Cortex of kidney (tissue), 1 donor: ENCODE data around the gene TAF11L14.
"Not testable (repeated sequence)": the region's sequence is repeated elsewhere in the genome, so short reads cannot be mapped to it uniquely, and the experiment has no call there.

Experiments
- DNase-seq: peaks from one replicate; lab custom pipeline; 2025; lab: John Stamatoyannopoulos, UW

TAF11L14 gene

GRCh38 chr5:17634160-17634559, at the start of gene TAF11L14:
Gene TAF11L14 (plus strand): TSS chr5:17634460.
- DNase-seq, result no peak

DNA sequence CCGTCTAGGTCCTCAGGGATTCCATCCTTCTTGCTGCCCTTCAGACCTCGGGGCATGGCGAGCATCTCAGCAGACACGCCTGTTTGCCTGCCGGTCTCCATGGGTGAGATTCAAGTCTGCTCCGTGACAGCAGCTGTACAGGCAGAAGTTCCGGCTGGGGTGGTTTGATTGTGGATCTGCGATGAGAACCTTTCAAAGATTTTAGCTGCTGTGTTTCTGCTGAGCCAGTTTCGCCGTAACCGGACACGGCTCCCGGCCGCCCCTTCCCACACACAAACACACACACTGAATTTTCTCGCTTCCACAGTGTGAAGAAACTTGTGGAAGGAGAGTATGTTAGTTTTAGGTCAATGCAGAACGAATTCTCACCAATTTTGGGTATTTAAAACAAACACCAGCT, 48.6 kb upstream of the TAF11L14 start, which contains the start of gene TAF11L7:
Gene TAF11L7 (minus strand): TSS at position 101 of the 400 bp plus-strand sequence.
- DNase-seq, result not testable (repeated sequence)

- not testable (repeated sequence) for DNase-seq
Measured at GRCh38 chr5:17590860-17591259, 43.4 kb upstream of the TAF11L14 start, which contains the start of gene TAF11L8. Gene TAF11L8 (minus strand): TSS chr5:17590960.

DNA sequence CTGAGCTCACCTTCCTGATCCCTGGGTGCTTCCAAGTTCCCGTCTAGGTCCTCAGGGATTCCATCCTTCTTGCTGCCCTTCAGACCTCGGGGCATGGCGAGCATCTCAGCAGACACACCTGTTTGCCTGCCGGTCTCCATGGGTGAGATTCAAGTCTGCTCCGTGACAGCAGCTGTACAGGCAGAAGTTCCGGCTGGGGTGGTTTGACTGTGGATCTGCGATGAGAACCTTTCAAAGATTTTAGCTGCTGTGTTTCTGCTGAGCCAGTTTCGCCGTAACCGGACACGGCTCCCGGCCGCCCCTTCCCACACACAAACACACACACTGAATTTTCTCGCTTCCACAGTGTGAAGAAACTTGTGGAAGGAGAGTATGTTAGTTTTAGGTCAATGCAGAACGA, 40.0 kb upstream of the TAF11L14 start, which contains the start of gene TAF11L9:
Gene TAF11L9 (minus strand): TSS at position 140 of the 400 bp plus-strand sequence.
- DNase-seq, result not testable (repeated sequence)

DNA sequence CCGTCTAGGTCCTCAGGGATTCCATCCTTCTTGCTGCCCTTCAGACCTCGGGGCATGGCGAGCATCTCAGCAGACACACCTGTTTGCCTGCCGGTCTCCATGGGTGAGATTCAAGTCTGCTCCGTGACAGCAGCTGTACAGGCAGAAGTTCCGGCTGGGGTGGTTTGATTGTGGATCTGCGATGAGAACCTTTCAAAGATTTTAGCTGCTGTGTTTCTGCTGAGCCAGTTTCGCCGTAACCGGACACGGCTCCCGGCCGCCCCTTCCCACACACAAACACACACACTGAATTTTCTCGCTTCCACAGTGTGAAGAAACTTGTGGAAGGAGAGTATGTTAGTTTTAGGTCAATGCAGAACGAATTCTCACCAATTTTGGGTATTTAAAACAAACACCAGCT, 36.5 kb upstream of the TAF11L14 start, which contains the start of gene TAF11L10:
Gene TAF11L10 (minus strand): TSS at position 101 of the 400 bp plus-strand sequence.
- not testable (repeated sequence) for DNase-seq

- DNase-seq, result not testable (repeated sequence)
Measured at GRCh38 chr5:17603880-17604279, 30.4 kb upstream of the TAF11L14 start, which contains the start of gene TAF11L11. Gene TAF11L11 (plus strand): TSS chr5:17604183.

- DNase-seq, result no peak
Measured at GRCh38 chr5:17604951-17605350, 29.3 kb upstream of the TAF11L14 start.

GRCh38 chr5:17607461-17607860, 26.8 kb upstream of the TAF11L14 start:
- DNase-seq, result not testable (repeated sequence)

DNA sequence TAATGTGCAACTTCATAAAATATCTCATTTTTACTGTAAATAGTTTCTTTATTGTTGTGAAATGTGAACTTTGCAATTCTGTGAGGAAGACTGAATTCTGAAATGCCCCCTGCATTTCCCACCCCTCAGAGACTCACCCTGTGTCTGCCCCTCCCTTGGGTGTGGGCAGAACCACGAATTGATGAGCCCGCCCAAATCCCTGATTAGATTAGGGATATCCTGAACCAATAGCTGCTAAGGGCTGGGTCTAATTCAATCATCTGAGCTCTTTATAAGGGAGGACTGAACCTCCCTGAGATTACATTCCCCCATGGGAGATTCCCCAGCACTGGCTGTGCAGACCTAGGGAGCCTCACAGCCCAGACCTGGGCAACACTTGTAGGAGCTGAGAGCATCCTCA, 24.2 kb upstream of the TAF11L14 start, which contains the start of gene TAF11L12:
Gene TAF11L12 (plus strand): TSS at position 301 of the 400 bp plus-strand sequence.
- DNase-seq, result not testable (repeated sequence)

- no peak for DNase-seq
Measured at GRCh38 chr5:17614872-17615605, 19.2 kb upstream of the TAF11L14 start.

DNA sequence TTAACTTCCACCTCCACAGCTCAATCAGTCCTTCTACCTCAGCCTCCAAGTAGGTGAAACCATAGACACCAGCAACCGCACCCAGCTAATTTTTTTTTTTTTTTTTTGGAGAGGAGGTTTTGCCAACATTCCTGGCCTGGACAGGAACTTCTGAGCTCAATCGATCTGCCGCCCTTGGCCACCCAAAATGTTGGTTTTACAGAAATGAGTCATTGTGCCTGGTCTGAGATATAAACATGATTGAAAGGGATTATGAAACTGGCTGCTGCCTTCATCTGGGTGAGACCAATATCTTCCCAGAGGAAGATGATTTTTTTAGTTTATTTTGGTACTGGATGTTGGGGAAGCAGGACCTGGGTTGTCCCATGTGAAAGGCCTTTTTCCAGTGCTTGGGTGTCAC, 14.9 kb upstream of the TAF11L14 start:
- DNase-seq, result no peak

GRCh38 chr5:17620627-17621026, 13.6 kb upstream of the TAF11L14 start:
- DNase-seq, result no peak

DNA sequence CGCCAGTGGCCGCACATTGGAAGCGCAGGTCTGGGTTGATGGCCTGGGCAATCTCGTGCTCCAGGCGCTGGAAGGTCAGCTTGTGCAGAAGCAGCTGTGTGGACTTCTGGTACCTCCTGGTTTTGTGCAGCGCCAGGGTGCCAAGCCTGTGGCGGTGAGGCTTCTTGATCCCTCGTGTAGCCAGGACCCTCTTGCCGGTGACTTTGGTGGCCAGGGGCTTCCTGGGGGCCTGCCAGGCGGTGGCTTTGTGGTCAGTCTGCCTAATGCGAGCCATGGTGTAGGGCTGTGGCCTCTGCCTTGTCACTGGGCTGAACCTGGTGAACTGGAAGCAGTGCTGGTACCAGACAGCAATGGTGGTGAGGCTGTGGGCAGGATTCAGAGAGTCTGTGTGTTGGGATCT, 8.6 kb upstream of the TAF11L14 start:
- DNase-seq, result no peak

DNA sequence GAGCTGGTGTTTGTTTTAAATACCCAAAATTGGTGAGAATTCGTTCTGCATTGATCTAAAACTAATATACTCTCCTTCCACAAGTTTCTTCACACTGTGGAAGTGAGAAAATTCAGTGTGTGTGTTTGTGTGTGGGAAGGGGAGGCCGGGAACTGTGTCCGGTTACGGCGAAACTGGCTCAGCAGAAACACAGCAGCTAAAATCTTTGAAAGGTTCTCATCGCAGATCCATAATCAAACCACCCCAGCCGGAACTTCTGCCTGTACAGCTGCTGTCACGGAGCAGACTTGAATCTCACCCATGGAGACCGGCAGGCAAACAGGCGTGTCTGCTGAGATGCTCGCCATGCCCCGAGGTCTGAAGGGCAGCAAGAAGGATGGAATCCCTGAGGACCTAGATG, 2.5 kb upstream of the TAF11L14 start, which contains the start of gene TAF11L13:
Gene TAF11L13 (plus strand): TSS at position 301 of the 400 bp plus-strand sequence.
- not testable (repeated sequence) for DNase-seq

DNA sequence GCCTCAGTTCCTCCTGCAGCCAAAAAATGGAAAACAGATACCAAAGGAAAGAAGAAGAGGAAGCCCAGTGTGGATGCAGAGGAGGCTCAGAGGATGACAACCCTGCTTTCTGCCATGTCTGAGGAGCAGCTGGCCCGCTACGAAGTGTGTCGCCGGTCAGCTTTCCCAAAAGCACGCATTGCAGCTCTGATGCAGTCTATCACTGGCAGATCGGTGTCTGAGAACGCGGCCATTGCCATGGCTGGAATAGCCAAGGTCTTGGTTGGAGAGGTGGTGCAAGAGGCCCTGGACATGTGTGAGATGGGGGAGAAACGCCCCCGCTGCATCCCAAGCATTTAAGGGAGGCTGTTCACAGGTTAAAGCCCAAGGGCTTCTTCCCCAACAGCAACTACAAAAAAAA, 15.0 kb downstream of the TAF11L14 start:
- DNase-seq, result not testable (repeated sequence)

GRCh38 chr5:17655201-17655759, 21.0 kb downstream of the TAF11L14 start:
- DNase-seq, result not testable (repeated sequence)

DNA sequence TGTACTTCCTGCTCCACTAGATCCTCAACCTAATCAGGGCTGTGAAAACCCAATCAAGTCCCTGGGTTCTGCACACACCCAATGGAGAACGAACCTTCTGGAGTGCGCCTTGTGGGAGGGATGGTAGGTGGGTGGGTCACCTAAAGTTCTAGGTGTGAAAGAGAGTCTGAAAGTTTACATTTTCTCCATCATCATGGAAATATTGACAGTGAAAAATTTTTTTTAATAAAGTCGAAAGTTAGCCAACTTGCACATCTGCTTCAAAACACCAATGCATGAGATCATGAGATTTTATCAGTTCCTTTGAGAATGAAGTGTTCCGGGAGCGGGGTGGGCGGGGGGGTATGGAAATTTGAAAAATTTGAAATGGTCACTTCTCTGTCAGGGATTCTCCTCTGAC, 21.7 kb downstream of the TAF11L14 start:
- DNase-seq, result no peak

DNA sequence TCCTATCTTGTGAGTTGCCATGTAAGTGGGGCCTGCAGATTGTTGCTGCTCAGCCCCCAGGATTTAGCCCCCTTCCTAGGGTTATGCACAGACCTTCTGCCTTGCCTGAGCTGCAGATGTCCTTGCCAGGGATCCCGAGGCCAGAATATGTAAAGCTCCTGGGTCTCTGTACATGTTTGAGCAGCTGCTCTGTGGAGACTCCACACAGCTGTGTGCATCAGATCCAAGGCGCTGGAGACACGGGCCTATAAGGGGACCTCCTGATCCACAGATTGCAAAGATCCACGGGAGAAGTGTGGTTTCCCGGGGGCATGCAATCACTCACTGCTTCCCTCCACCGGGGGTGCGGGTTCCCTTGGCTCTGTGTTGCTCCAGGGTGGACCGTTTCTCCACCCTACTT, 28.9 kb downstream of the TAF11L14 start:
- no peak for DNase-seq

- DNase-seq, result no peak
Measured at GRCh38 chr5:17665836-17666235, 31.6 kb downstream of the TAF11L14 start.

DNA sequence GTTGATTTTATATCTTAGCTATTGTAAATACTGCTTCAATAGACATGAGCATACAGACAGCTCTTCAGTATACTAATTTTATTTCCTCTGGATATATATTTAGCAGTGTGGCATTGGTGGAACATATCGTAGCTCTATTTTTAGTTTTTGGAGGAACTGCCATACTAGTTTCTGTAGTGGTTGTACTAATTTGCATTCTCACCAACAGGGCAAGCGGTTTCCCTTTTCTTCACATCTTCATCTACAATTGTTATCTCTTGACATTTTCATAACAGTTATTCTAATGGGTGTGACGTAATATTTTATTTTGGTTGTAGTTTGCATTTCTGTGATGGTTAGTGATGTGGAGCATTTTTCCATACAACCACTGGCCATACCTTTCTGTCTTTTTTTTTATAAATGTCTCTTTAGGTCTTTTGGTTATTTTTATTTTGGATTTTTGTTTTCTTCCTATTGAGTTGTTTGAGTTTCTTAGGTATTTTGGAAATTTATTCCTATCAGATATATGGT, 32.5 kb downstream of the TAF11L14 start:
- DNase-seq, result no peak

GRCh38 chr5:17670353-17670752, 36.1 kb downstream of the TAF11L14 start:
- DNase-seq, result no peak

- DNase-seq, result no peak
Measured at GRCh38 chr5:17678751-17679324, 44.6 kb downstream of the TAF11L14 start.
